ENCODE data around the gene CHN2.

Gene CHN2

GRCh38 chr7:29311314-29311713 lies 116.7 kb downstream of the CHN2 start:
- no peak for TF ChIP-seq CTCF (IDR thresholded peaks at IDR 0.05; ENCODE audit: insufficient read depth, low read depth, low read length, missing control alignments)
- no peak for DNase-seq (ENCODE audit: low read depth)
- no peak overlapping the region for H3K4me3 ChIP-seq (ENCODE audit: low read depth, low read length)

GRCh38 chr7:29314148-29314547 lies 119.6 kb downstream of the CHN2 start:
- no peak for DNase-seq (ENCODE audit: low read depth)
- no peak overlapping the region for H3K4me3 ChIP-seq (ENCODE audit: low read depth, low read length)
- no peak for TF ChIP-seq CTCF (IDR thresholded peaks at IDR 0.05; ENCODE audit: insufficient read depth, low read depth, low read length, missing control alignments)

GRCh38 chr7:29315122-29315891 lies 120.7 kb downstream of the CHN2 start:
- no peak for TF ChIP-seq CTCF (IDR thresholded peaks at IDR 0.05; ENCODE audit: insufficient read depth, low read depth, low read length, missing control alignments)

GRCh38 chr7:29315892-29316270 lies 121.3 kb downstream of the CHN2 start:
- TF ChIP-seq CTCF (IDR thresholded peaks at IDR 0.05; ENCODE audit: insufficient read depth, low read depth, low read length, missing control alignments): no peak
- no peak overlapping the region for H3K4me3 ChIP-seq (ENCODE audit: low read depth, low read length)
- DNase-seq (ENCODE audit: low read depth): no peak

More at GRCh38 chr7:29315122-29315891, 120.7 kb downstream of the CHN2 start:
- DNase-seq (ENCODE audit: low read depth): no peak
- H3K4me3 ChIP-seq (ENCODE audit: low read depth, low read length): no peak overlapping the region

GRCh38 chr7:29316926-29317325 lies 122.4 kb downstream of the CHN2 start:
- TF ChIP-seq CTCF (IDR thresholded peaks at IDR 0.05; ENCODE audit: insufficient read depth, low read depth, low read length, missing control alignments): no peak
- no peak overlapping the region for H3K4me3 ChIP-seq (ENCODE audit: low read depth, low read length)
- no peak for DNase-seq (ENCODE audit: low read depth)

- no peak for DNase-seq (ENCODE audit: low read depth)
- no peak overlapping the region for H3K4me3 ChIP-seq (ENCODE audit: low read depth, low read length)
- no peak for TF ChIP-seq CTCF (IDR thresholded peaks at IDR 0.05; ENCODE audit: insufficient read depth, low read depth, low read length, missing control alignments)
Observed at GRCh38 chr7:29318853-29319718, 124.5 kb downstream of the CHN2 start.

All from GM12865 (cell line).